Umbilical cord (tissue), 2 donors: Measurements from ENCODE around the gene SEMA6C. TPM values are rescaled to one million over a fixed set of nuclear protein-coding genes. Genes with fewer than 3 reads are reported as not detected.
"Not testable (repeated sequence)": the region's sequence is repeated elsewhere in the genome, so short reads cannot be mapped to it uniquely, and the experiment has no call there.

Experiments used
- DNase-seq: peaks from one replicate; pipeline ENCODE4 v3.0.0-alpha.2; 2015; ENCODE audit warnings: low spot score
- total RNA-seq: library from RNA; depleted of rRNA; stranded (reverse); fragments of >200 nt; gene quantifications from one replicate; pipeline ENCODE4 v1.2.3, GENCODE V29; 2014; ENCODE audit warnings: low replicate concordance; ENCODE audit not compliant: insufficient read depth

Gene SEMA6C
- 4.8 TPM for total RNA-seq

GRCh38 chr1:151146412-151147131 lies at the start of gene SEMA6C:
Gene SEMA6C, minus strand, starts transcription at chr1:151146631. Its CDS starts 4,010 bp downstream, at chr1:151142621.
- DNase-seq, result peak; percentile 97

- peak; percentile 78 for DNase-seq
These were observed 48.6 kb upstream of the SEMA6C start for GRCh38 chr1:151194894-151195594.

GRCh38 chr1:151193856-151194255 lies 47.4 kb upstream of the SEMA6C start:
- DNase-seq, result no peak

DNA sequence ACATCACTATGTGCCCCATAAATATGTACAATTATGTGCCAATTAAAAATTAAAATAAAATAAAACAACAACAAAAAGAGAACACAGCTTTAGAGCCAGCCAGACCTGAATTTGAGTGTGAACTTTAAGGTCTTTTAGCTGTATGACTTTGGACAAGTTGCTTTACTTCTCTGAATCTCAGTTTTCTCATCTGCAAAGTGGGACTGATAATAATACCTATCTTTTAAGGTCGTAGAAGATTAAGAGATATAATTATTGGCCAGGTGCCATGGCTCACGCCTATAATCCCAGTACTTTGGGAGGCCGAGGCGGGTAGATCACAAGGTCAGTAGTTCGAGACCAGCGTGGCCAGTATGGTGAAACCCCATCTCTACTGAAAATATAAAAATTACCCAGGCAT lies 46.9 kb upstream of the SEMA6C start:
- no peak for DNase-seq

- no peak for DNase-seq
These were observed 45.6 kb upstream of the SEMA6C start for GRCh38 chr1:151192047-151192446.

GRCh38 chr1:151189637-151190445 lies 43.4 kb upstream of the SEMA6C start, which contains the start of gene VPS72:
Gene VPS72, minus strand, starts transcription at chr1:151190197. Its CDS starts 76 bp downstream, at chr1:151190121.
- DNase-seq, result peak; percentile 95

- DNase-seq, result not testable (repeated sequence)
These were observed 42.2 kb upstream of the SEMA6C start for GRCh38 chr1:151188667-151189066.

GRCh38 chr1:151187205-151187604 lies 40.8 kb upstream of the SEMA6C start:
- DNase-seq, result no peak

- no peak for DNase-seq
These were observed 37.8 kb upstream of the SEMA6C start for GRCh38 chr1:151184211-151184610.

- no peak for DNase-seq
These were observed 30.1 kb upstream of the SEMA6C start for GRCh38 chr1:151176514-151177045.

DNA sequence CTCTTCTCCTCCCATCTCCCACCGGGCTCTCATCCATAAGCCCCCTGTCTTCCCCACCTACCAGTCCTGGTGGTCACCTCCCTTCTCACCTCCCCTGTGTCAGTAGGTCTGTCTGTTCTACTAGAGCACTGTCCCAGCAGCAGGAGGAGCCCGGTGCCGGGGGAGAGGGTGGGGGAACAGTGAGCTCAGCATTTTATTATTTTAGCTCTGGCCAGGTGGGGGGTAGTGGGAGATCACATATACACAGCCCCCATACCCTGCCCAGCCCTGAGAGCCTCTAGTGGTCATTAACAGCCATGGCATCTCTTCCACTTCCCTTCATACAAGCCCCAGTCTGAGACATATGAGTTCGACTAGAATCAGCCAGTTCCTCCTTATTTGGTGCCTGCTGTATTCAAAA lies 29.4 kb upstream of the SEMA6C start, which contains the start of gene TMOD4:
Gene TMOD4 (minus strand): TSS at position 119 of the 400 bp plus-strand sequence. CDS start 1,106 bp downstream, outside the sequence.
- DNase-seq, result no peak

DNA sequence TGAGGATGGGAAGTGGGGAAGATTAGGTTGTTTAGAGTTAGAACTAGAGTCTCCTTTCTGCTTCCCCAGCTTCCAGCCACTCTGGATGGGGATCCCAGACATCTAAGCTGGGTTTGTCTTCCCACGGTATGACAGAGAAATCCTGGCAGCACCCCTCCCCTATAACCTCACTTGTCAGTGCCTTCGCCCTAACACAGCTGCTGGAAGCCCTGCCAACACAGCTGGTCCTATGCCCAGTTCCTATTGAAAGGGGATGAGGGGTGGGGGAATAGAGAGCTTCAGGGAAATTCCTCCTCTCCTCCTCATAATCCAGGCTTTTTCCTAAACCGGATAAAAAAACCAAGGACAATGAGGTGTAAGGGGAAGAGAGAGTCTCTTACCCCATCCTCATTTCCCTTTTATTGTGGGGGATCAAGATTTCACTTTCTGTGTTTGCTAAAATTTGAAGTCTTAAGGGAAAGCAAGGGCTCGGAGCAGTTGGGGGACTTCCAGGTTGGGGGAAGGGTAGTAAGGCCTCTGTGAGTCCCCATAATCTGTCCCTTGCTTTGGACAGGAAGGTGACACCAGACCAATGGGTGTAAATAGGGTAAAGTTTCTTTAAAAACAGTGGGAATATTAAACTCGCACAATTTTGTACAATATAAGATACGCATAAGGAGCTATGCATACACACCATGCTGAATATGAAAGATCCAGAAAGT lies 28.8 kb upstream of the SEMA6C start:
- DNase-seq, result no peak

DNA sequence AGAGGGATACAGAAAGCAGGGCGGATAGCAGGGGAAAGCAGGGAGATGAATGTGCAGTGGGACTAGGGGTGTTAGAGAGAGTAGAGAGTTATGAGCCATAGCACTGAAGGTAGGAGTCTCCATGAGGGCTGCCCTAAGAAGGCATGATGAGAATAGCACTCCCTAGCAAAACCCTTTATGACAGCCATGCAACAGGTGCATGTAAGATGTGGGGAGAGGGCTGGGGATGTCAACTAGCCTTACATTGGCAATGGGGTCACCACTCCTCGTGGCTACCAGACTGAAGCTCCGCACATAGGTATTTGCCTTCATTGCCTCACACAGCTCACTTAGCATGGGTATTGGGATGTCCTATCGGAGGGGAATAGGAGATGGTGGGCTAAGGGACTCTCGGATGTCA lies 24.8 kb upstream of the SEMA6C start:
- no peak for DNase-seq

- DNase-seq, result no peak
These were observed 20.7 kb upstream of the SEMA6C start for GRCh38 chr1:151167116-151167515.

- DNase-seq, result no peak
These were observed 20.1 kb upstream of the SEMA6C start for GRCh38 chr1:151166505-151166956.

DNA sequence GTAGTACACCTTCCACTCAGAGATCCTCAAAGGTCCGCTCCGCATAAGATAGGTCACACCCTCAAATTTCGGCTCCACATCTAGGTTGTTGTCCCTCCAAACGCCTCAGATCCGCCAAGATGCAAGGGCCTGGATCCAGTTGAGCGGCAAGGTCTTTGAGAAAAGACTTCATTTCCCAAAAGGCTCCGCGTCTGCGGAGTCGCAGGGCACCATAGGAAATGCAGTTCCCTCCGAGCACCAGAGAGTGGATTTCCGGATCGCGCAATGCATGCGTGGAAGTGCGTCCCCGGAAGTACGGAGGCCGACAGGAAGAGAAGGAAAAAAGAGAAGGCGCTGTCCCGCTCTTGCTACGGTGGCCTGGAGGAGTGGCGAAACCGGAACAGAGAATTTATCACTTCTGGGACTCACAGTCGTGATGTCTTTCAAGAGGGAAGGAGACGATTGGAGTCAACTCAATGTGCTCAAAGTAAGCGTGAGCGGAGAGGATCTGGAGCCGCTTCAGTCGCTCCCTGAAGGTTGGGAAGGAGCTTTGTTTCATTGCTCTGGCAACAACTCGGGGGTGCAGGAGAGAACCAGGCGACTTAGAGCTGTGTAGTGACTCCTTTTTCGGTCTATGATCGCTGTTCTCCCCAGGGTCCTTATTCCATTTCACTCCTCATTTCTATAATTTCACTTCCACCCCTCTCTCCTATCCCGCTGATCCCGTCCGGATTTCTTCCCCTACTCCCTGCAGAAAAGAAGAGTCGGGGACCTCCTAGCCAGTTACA lies 19.5 kb upstream of the SEMA6C start, which contains the start of the genes LYSMD1 and SCNM1:
Gene LYSMD1 (minus strand): TSS at position 165 of the 767 bp plus-strand sequence. CDS start 644 bp downstream, outside the sequence.
Gene SCNM1 (plus strand): TSS at position 407 of the 767 bp plus-strand sequence. CDS start 9 bp downstream, at position 416.
- DNase-seq, result peak; percentile 100

DNA sequence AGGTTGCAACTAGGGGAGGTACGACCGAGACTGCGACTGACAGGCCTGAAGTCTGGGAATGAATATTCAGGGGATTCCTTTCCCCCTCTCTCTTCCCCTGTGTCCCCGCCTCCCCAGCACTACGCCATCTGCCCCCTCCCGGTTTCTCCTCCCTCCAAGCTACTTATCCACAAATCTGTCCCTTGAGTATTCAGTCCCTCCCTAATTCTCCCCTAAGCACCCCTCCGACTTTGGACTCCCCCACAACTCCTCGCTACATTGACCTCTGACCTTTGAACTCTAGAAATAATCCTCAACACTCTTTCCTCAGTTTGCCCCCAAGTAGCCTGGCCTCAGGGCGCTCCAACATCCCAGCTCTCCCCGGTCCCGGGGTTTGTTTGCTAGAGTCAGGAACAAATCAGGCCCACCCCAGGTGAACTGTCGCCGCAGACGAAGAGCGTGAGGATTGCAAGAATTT lies 18.9 kb upstream of the SEMA6C start:
- peak; percentile 79 for DNase-seq

- DNase-seq, result no peak
These were observed 18.4 kb upstream of the SEMA6C start for GRCh38 chr1:151164732-151165280.

DNA sequence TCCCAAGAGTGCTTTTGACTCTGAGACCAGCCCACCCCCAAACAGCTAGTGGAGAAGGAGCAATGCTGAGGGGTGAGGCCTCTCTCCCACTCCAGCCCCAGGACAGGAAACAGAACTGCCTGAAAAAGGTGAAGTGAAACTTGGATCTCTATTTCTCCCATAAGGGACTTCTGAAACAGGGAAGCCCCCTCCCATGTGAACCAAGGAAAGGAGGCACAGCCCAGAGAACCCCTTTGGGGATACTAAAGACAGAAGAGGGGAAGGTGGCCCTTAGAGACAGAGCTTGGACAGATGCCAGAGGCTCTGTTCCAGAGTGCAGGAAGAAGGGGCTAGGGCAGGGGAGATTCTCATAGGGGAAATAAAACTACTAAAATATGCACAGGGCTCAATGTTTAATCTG lies 12.9 kb upstream of the SEMA6C start:
- no peak for DNase-seq
